A549 treated with ZK216348 at 1 μM for 4 hours (cell line): ENCODE results near the gene SPANXA2. TPM values are rescaled to one million over a fixed set of nuclear protein-coding genes. Genes with fewer than 3 reads are reported as not detected.

Experiments
- total RNA-seq: library from RNA; stranded (reverse); fragments of 200-300 nt; extraction: Qiagen RNA extraction; gene quantifications from 5 replicates; pipeline ENCODE4 v1.2.3, GENCODE V29; 2022; ENCODE audit warnings: low read depth

Gene SPANXA2
- 0.23 to 0.46 TPM in 2 of 5 replicates, not detected in the others for total RNA-seq

GRCh38 chrX:141589408-141589807, at the start of gene SPANXA2:
TSS of gene SPANXA2 (plus strand) at chrX:141589708. CDS start at chrX:141589768, 60 bp downstream.

GRCh38 chrX:141584638-141585037, 4.9 kb upstream of the SPANXA2 start, which contains the start of gene SPANXA1:
TSS of gene SPANXA1 (minus strand) at chrX:141584738. CDS start at chrX:141584678, 60 bp downstream.

Other genes with a start within 250 kb of the SPANXA2 start
- 0.23 to 0.46 TPM in 2 of 5 replicates, not detected in the others for gene SPANXA1, start 5.0 kb upstream of the SPANXA2 start, total RNA-seq
- gene SPANXD, start 109.0 kb downstream of the SPANXA2 start, total RNA-seq, result 0.46 TPM in 1 of 5 replicates, not detected in the others
- not detected in 5 replicates for gene MAGEC3, start 248.6 kb downstream of the SPANXA2 start, total RNA-seq